Measurements from ENCODE around the gene ZNF263.

The ZNF263 gene

GRCh38 chr16:3282730-3283542, at the start of gene ZNF263:
TSS of gene ZNF263 (plus strand) at chr16:3283491. CDS start at chr16:3283819, 328 bp downstream.
- DNase-seq (ENCODE audit: low read depth): peak; percentile 89

- DNase-seq (ENCODE audit: low read depth): no peak
Observed at GRCh38 chr16:3234543-3234856, 48.8 kb upstream of the ZNF263 start.

GRCh38 chr16:3234857-3235561, 48.3 kb upstream of the ZNF263 start, which contains the start of gene ZNF200:
TSS of gene ZNF200 (minus strand) at chr16:3235158. CDS start at chr16:3233755, 1,403 bp downstream.
- DNase-seq (ENCODE audit: low read depth): peak; percentile 76

- peak; percentile 95 for DNase-seq (ENCODE audit: low read depth)
Observed at GRCh38 chr16:3235856-3236669, 47.2 kb upstream of the ZNF263 start.

GRCh38 chr16:3241761-3242160, 41.5 kb upstream of the ZNF263 start:
- DNase-seq (ENCODE audit: low read depth): no peak

- no peak for DNase-seq (ENCODE audit: low read depth)
Observed at GRCh38 chr16:3242709-3243108, 40.6 kb upstream of the ZNF263 start.

- no peak for DNase-seq (ENCODE audit: low read depth)
Observed at GRCh38 chr16:3243882-3244281, 39.4 kb upstream of the ZNF263 start.

GRCh38 chr16:3246002-3246401, 37.3 kb upstream of the ZNF263 start:
- no peak for DNase-seq (ENCODE audit: low read depth)

- DNase-seq (ENCODE audit: low read depth): peak; percentile 70
Observed at GRCh38 chr16:3246876-3247275, 36.4 kb upstream of the ZNF263 start.

GRCh38 chr16:3248596-3248995, 34.7 kb upstream of the ZNF263 start:
- no peak for DNase-seq (ENCODE audit: low read depth)

- DNase-seq (ENCODE audit: low read depth): no peak
Observed at GRCh38 chr16:3249020-3249419, 34.3 kb upstream of the ZNF263 start.

GRCh38 chr16:3249451-3249850, 33.8 kb upstream of the ZNF263 start:
- no peak for DNase-seq (ENCODE audit: low read depth)

GRCh38 chr16:3252967-3253366, 30.3 kb upstream of the ZNF263 start:
- DNase-seq (ENCODE audit: low read depth): no peak

GRCh38 chr16:3254309-3254708, 29.0 kb upstream of the ZNF263 start:
- DNase-seq (ENCODE audit: low read depth): no peak

GRCh38 chr16:3256146-3256865, 27.0 kb upstream of the ZNF263 start, which contains the start of gene MEFV:
TSS of gene MEFV (minus strand) at chr16:3256633. CDS start at chr16:3256587, 46 bp downstream.
- no peak for DNase-seq (ENCODE audit: low read depth)

- no peak for DNase-seq (ENCODE audit: low read depth)
Observed at GRCh38 chr16:3256866-3257465, 26.3 kb upstream of the ZNF263 start.

GRCh38 chr16:3259836-3260235, 23.5 kb upstream of the ZNF263 start:
- DNase-seq (ENCODE audit: low read depth): no peak

GRCh38 chr16:3262517-3262916, 20.8 kb upstream of the ZNF263 start:
- no peak for DNase-seq (ENCODE audit: low read depth)

GRCh38 chr16:3264137-3265036, 18.9 kb upstream of the ZNF263 start:
- DNase-seq (ENCODE audit: low read depth): peak; percentile 90

- DNase-seq (ENCODE audit: low read depth): no peak
Observed at GRCh38 chr16:3266873-3267537, 16.3 kb upstream of the ZNF263 start.
